H9 (cell line): ENCODE data around the gene RAPGEF6. TPM values are rescaled to one million over a fixed set of nuclear protein-coding genes. Genes with fewer than 3 reads are reported as not detected.

Experiments
- DNase-seq: peaks from one replicate; pipeline ENCODE4 v3.0.0-alpha.2; 2017
- H2AFZ ChIP-seq: one replicate; pipeline ENCODE4 v1.6.1; 2013; ENCODE audit warnings: mild to moderate bottlenecking, low read length, control low read depth, moderate library complexity
- H2AK5ac ChIP-seq: 2 replicates; pipeline ENCODE4 v1.6.1; 2013; ENCODE audit warnings: low read length, control low read depth, mixed read lengths; ENCODE audit not compliant: insufficient read length
- H2BK120ac ChIP-seq: one replicate; pipeline ENCODE4 v1.6.1; 2013; ENCODE audit warnings: low read depth, mild to moderate bottlenecking, low read length, control low read depth, inconsistent platforms; ENCODE audit not compliant: poor library complexity, severe bottlenecking
- H2BK12ac ChIP-seq: 2 replicates; pipeline ENCODE4 v1.6.1; 2013; ENCODE audit warnings: low read length, control low read depth, mixed read lengths, low read depth; ENCODE audit not compliant: insufficient read length
- H2BK15ac ChIP-seq: 2 replicates; pipeline ENCODE4 v1.6.1; 2013; ENCODE audit warnings: low read depth, low read length, control low read depth
- H2BK20ac ChIP-seq: one replicate; pipeline ENCODE4 v1.6.1; 2013; ENCODE audit warnings: low read depth, mild to moderate bottlenecking, low read length, control low read depth, inconsistent platforms; ENCODE audit not compliant: poor library complexity, severe bottlenecking
- H2BK5ac ChIP-seq: 2 replicates; pipeline ENCODE4 v1.6.1; 2013; ENCODE audit warnings: low read length, control low read depth, mixed read lengths; ENCODE audit not compliant: insufficient read length
- H3K14ac ChIP-seq: 2 replicates; pipeline ENCODE4 v1.6.1; 2013; ENCODE audit warnings: low read length, control low read depth; ENCODE audit not compliant: insufficient read depth
- H3K18ac ChIP-seq: 2 replicates; pipeline ENCODE4 v1.6.1; 2013; ENCODE audit warnings: low read depth, mild to moderate bottlenecking, mixed read lengths, low read length, control low read depth; ENCODE audit not compliant: insufficient read length
- H3K23ac ChIP-seq: 2 replicates; pipeline ENCODE4 v1.6.1; 2013; ENCODE audit warnings: low read length, control low read depth, mixed read lengths, low read depth; ENCODE audit not compliant: insufficient read length
- H3K23me2 ChIP-seq: 2 replicates; pipeline ENCODE4 v1.6.1; 2013; ENCODE audit warnings: low read depth, mild to moderate bottlenecking, mixed read lengths, low read length, control low read depth; ENCODE audit not compliant: insufficient read length, poor library complexity, severe bottlenecking
- H3K27ac ChIP-seq: 2 replicates; pipeline ENCODE4 v1.5.1; 2013; ENCODE audit warnings: low read length, control low read depth, mixed read lengths, low read depth; ENCODE audit not compliant: insufficient read length
- H3K27me3 ChIP-seq: 2 replicates; pipeline ENCODE4 v1.6.1; 2013; ENCODE audit warnings: low read length, control low read depth, inconsistent platforms; ENCODE audit not compliant: insufficient read depth
- H3K4ac ChIP-seq: 2 replicates; pipeline ENCODE4 v1.6.1; 2013; ENCODE audit warnings: low read depth, mild to moderate bottlenecking, control low read depth, inconsistent platforms, low read length, moderate library complexity
- H3K4me1 ChIP-seq: 2 replicates; pipeline ENCODE4 v1.6.1; 2013; ENCODE audit warnings: low read length, control low read depth, inconsistent platforms; ENCODE audit not compliant: insufficient read depth
- H3K4me2 ChIP-seq: 2 replicates; pipeline ENCODE4 v1.6.1; 2013; ENCODE audit warnings: low read length, control low read depth, mixed read lengths; ENCODE audit not compliant: insufficient read length, insufficient read depth
- H3K56ac ChIP-seq: 2 replicates; pipeline ENCODE4 v1.6.1; 2013; ENCODE audit warnings: low read depth, mild to moderate bottlenecking, mixed read lengths, low read length, control low read depth; ENCODE audit not compliant: insufficient read length
- H3K79me1 ChIP-seq: 2 replicates; pipeline ENCODE4 v1.6.1; 2013; ENCODE audit warnings: low read depth, mild to moderate bottlenecking, moderate library complexity, low read length, control low read depth, inconsistent platforms; ENCODE audit not compliant: insufficient read depth, poor library complexity, severe bottlenecking
- H3K79me2 ChIP-seq: 2 replicates; pipeline ENCODE4 v1.6.1; 2013; ENCODE audit warnings: low read length, control low read depth, inconsistent platforms; ENCODE audit not compliant: insufficient read depth
- H3K9ac ChIP-seq: 2 replicates; pipeline ENCODE4 v1.6.1; 2013; ENCODE audit warnings: low read length, control low read depth, mixed read lengths; ENCODE audit not compliant: insufficient read length; ENCODE audit errors: extremely low read depth
- H3K9me3 ChIP-seq: one replicate; pipeline ENCODE4 v1.6.1; 2013; ENCODE audit warnings: low read depth, low read length, inconsistent platforms; ENCODE audit not compliant: control insufficient read depth
- H3T11ph ChIP-seq: one replicate; pipeline ENCODE4 v1.6.1; 2013; ENCODE audit warnings: mild to moderate bottlenecking, low read length, control low read depth, inconsistent platforms
- H4K20me1 ChIP-seq: one replicate; pipeline ENCODE4 v1.6.1; 2013; ENCODE audit not compliant: control insufficient read depth, insufficient read length, insufficient read depth
- H4K5ac ChIP-seq: 2 replicates; pipeline ENCODE4 v1.6.1; 2013; ENCODE audit warnings: low read depth, mild to moderate bottlenecking, mixed read lengths, low read length, control low read depth; ENCODE audit not compliant: insufficient read length
- H4K8ac ChIP-seq: replicated peaks from 2 replicates; pipeline ENCODE4 v1.6.1; 2013; ENCODE audit warnings: low read length, control low read depth, mixed read lengths, low read depth; ENCODE audit not compliant: insufficient read length
- H4K91ac ChIP-seq: 2 replicates; pipeline ENCODE4 v1.6.1; 2013; ENCODE audit warnings: low read depth, mild to moderate bottlenecking, moderate library complexity, mixed read lengths, low read length, control low read depth; ENCODE audit not compliant: insufficient read length
- H3K27ac Mint-ChIP-seq, 3 experiments: 2 replicates in 2 of 3; 3 replicates in 1 of 3; pipeline ENCODE4 v1.8.0; 2020 to 2021; ENCODE audit warnings: mixed read lengths in 3 of 3, mild to moderate bottlenecking in 1 of 3, moderate library complexity in 1 of 3
- H3K27me3 Mint-ChIP-seq: 2 replicates; pipeline ENCODE4 v1.8.0; 2021; ENCODE audit warnings: low read depth, mild to moderate bottlenecking, moderate library complexity, mixed read lengths
- H3K36me3 Mint-ChIP-seq, 3 experiments: 2 replicates in 2 of 3; 3 replicates in 1 of 3; pipeline ENCODE4 v1.8.0; 2020 to 2021; ENCODE audit warnings: low read depth in 3 of 3, mixed read lengths in 3 of 3; ENCODE audit not compliant: insufficient read depth in 1 of 3
- H3K4me1 Mint-ChIP-seq, 2 experiments: 2 replicates each; pipeline ENCODE4 v1.8.0; 2020; ENCODE audit warnings: mixed read lengths in 2 of 2
- H3K4me3 Mint-ChIP-seq, 2 experiments: 2 replicates in 1 of 2; 3 replicates in 1 of 2; pipeline ENCODE4 v1.8.0; 2020 to 2021; ENCODE audit warnings: mild to moderate bottlenecking in 2 of 2, mixed read lengths in 2 of 2, moderate library complexity in 1 of 2
- H3K9me3 Mint-ChIP-seq, 2 experiments: 2 replicates in 1 of 2; 3 replicates in 1 of 2; pipeline ENCODE4 v1.8.0; 2020; ENCODE audit warnings: mild to moderate bottlenecking in 2 of 2, mixed read lengths in 2 of 2, moderate library complexity in 1 of 2
- CTCF ChIP-seq: fragments of 200-600 bp; sonication (generic); conservative IDR thresholded peaks from 3 replicates; pipeline ENCODE4 v1.8.0; 2021; ENCODE audit warnings: antibody characterized with exemption, mild to moderate bottlenecking
- WGBS: extraction: QIAGEN DNeasy Blood & Tissue Kit; methylation state at CpG from one replicate; pipeline ENCODE4 v1.1.7; 2013; ENCODE audit warnings: missing lambda C conversion rate, low lambda C conversion rate, mixed read lengths; ENCODE audit not compliant: insufficient read length; ENCODE audit errors: extremely low coverage; 5-methylcytosine and 5-hydroxymethylcytosine counted together
- total RNA-seq: library from RNA; stranded (reverse); gene quantifications from 2 replicates; pipeline ENCODE4 v1.2.1, GENCODE V29; 2021

Gene RAPGEF6
- total RNA-seq, 1 experiment from 2014 or later: 19.7 TPM

GRCh38 chr5:131513780-131514179, 121.2 kb downstream of the RAPGEF6 start:
- WGBS: no CpG with 5 or more reads among the region's 6 CpGs
- H3K27me3 ChIP-seq: no peaks in the 10 kb centered on the region
- H4K8ac ChIP-seq: no peak overlapping the region
- H2BK15ac ChIP-seq: no peak overlapping the region
- H4K5ac ChIP-seq: no peak overlapping the region
- no peak overlapping the region for H3K14ac ChIP-seq
- Mint-ChIP-seq H3K27me3 (no peaks in the 10 kb centered on the region), H3K4me3 (no peak overlapping the region), H3K27ac (no peak overlapping the region), H3K9me3 (no peaks in the 10 kb centered on the region), H3K36me3 (peaks cover 2 to 6% (median 6%) of the 10 kb centered on the region in 3 experiments; a peak in 5 of 7 replicates), H3K4me1 (peaks cover 11 to 12% of the 10 kb centered on the region in 2 experiments)
- H2BK5ac ChIP-seq: no peak overlapping the region
- H4K20me1 ChIP-seq: no peaks in the 10 kb centered on the region
- no peak overlapping the region for H3K9ac ChIP-seq
- DNase-seq: no peak
- H3K4me1 ChIP-seq: no peaks in the 10 kb centered on the region; the same call in 1 of the 2 replicates
- no peak for TF ChIP-seq CTCF
- H2BK20ac ChIP-seq: no peak overlapping the region
- H3T11ph ChIP-seq: no peak overlapping the region
- no peak overlapping the region for H2AK5ac ChIP-seq
- no peak overlapping the region for H3K23ac ChIP-seq
- H3K23me2 ChIP-seq: no peaks in the 10 kb centered on the region
- H3K27ac ChIP-seq: no peak overlapping the region
- H3K4ac ChIP-seq: no peak overlapping the region
- no peak overlapping the region for H4K91ac ChIP-seq
- no peak overlapping the region for H2BK120ac ChIP-seq
- no peak overlapping the region for H3K18ac ChIP-seq
- no peaks in the 10 kb centered on the region for H3K79me1 ChIP-seq
- no peaks in the 10 kb centered on the region for H3K9me3 ChIP-seq
- no peaks in the 10 kb centered on the region for H3K79me2 ChIP-seq
- no peak overlapping the region for H2AFZ ChIP-seq
- H2BK12ac ChIP-seq: no peak overlapping the region
- no peak overlapping the region for H3K4me2 ChIP-seq
- no peak overlapping the region for H3K56ac ChIP-seq
